ENCODE results near the gene SV2B. TPM values are rescaled to one million over a fixed set of nuclear protein-coding genes. Genes with fewer than 3 reads are reported as not detected.

The SV2B gene
- total and polyA plus RNA-seq, 3 donors from 2014 or later: 1.6 to 1.7 (median 1.7) TPM

GRCh38 chr15:91281947-91282346 is 181.9 kb downstream of the SV2B start:
- no peak for DNase-seq
- H3K27ac ChIP-seq: no peak overlapping the region
- H3K9me3 ChIP-seq: no peaks in the 10 kb centered on the region
- H3K27me3 ChIP-seq: no peaks in the 10 kb centered on the region
- H3K4me3 ChIP-seq: no peak overlapping the region
- intact Hi-C loops (cut with DNase I; ENCODE audit: low total_unique reads): no loop called here
- H3K36me3 ChIP-seq (ENCODE audit: low read depth, missing control alignments): no peaks in the 10 kb centered on the region
- H3K4me1 ChIP-seq: peaks cover 15% of the 10 kb centered on the region
- TF ChIP-seq CTCF (IDR thresholded peaks at IDR 0.05) (no peak), POLR2A (IDR thresholded peaks at IDR 0.05) (no peak)
- 74% methylated on average over 4 of the region's 4 CpGs for WGBS, 2 donors

- Histone ChIP-seq H3K27me3 (no peaks in the 10 kb centered on the region), H3K27ac (no peak overlapping the region), H3K4me1 (peaks cover 21% of the 10 kb centered on the region), H3K36me3 (ENCODE audit: low read depth, missing control alignments) (no peaks in the 10 kb centered on the region), H3K9me3 (no peaks in the 10 kb centered on the region), H3K4me3 (no peak overlapping the region)
- 52 to 58% methylated on average over 1 of the region's 1 CpG for WGBS, 2 donors
- no peak for DNase-seq
- TF ChIP-seq POLR2A (IDR thresholded peaks at IDR 0.05): no peak
- intact Hi-C loops (cut with DNase I; ENCODE audit: low total_unique reads): no loop called here
These were observed 182.4 kb downstream of the SV2B start for GRCh38 chr15:91282486-91282885.

- no peak for TF ChIP-seq POLR2A (IDR thresholded peaks at IDR 0.05)
- TF ChIP-seq CTCF (IDR thresholded peaks at IDR 0.05): no peak
- Histone ChIP-seq H3K36me3 (ENCODE audit: low read depth, missing control alignments) (no peaks in the 10 kb centered on the region), H3K27me3 (no peaks in the 10 kb centered on the region), H3K4me3 (no peak overlapping the region), H3K4me1 (peaks cover 24% of the 10 kb centered on the region), H3K27ac (no peak overlapping the region), H3K9me3 (no peaks in the 10 kb centered on the region)
- no peak for DNase-seq
- intact Hi-C loops (cut with DNase I; ENCODE audit: low total_unique reads): no loop called here
- 61 to 70% methylated on average over 2 of the region's 2 CpGs for WGBS, 2 donors
These were observed 183.1 kb downstream of the SV2B start for GRCh38 chr15:91283155-91283554.

GRCh38 chr15:91284758-91285466 is 184.9 kb downstream of the SV2B start:
- WGBS, 2 donors: 83 to 84% methylated on average over 13 of the region's 13 CpGs
- H3K4me3 ChIP-seq: no peak overlapping the region
- no peaks in the 10 kb centered on the region for H3K36me3 ChIP-seq (ENCODE audit: low read depth, missing control alignments)
- intact Hi-C loops (cut with DNase I; ENCODE audit: low total_unique reads): no loop called here
- TF ChIP-seq CTCF (IDR thresholded peaks at IDR 0.05): no peak
- TF ChIP-seq POLR2A (IDR thresholded peaks at IDR 0.05): no peak
- no peaks in the 10 kb centered on the region for H3K27me3 ChIP-seq
- H3K4me1 ChIP-seq: peaks cover 24% of the 10 kb centered on the region
- H3K9me3 ChIP-seq: no peaks in the 10 kb centered on the region
- no peak for DNase-seq
- H3K27ac ChIP-seq: no peak overlapping the region

GRCh38 chr15:91289324-91289723 is 189.3 kb downstream of the SV2B start:
- DNase-seq: peak; percentile 51
- H3K9me3 ChIP-seq: no peaks in the 10 kb centered on the region
- no peaks in the 10 kb centered on the region for H3K27me3 ChIP-seq
- intact Hi-C loops (cut with DNase I; ENCODE audit: low total_unique reads): no loop called here
- H3K36me3 ChIP-seq (ENCODE audit: low read depth, missing control alignments): no peaks in the 10 kb centered on the region
- H3K4me3 ChIP-seq: no peak overlapping the region
- H3K27ac ChIP-seq: no peak overlapping the region
- H3K4me1 ChIP-seq: peaks cover 24% of the 10 kb centered on the region
- no peak for TF ChIP-seq POLR2A (IDR thresholded peaks at IDR 0.05)
- peak in 1 of 3 experiments; percentile 4 for TF ChIP-seq CTCF (IDR thresholded peaks at IDR 0.05)
- WGBS, 2 donors: 35 to 43% methylated on average over 1 of the region's 1 CpG

Data from testis (tissue), 3 donors.